ENCODE data around the gene ITGA8.

DNA sequence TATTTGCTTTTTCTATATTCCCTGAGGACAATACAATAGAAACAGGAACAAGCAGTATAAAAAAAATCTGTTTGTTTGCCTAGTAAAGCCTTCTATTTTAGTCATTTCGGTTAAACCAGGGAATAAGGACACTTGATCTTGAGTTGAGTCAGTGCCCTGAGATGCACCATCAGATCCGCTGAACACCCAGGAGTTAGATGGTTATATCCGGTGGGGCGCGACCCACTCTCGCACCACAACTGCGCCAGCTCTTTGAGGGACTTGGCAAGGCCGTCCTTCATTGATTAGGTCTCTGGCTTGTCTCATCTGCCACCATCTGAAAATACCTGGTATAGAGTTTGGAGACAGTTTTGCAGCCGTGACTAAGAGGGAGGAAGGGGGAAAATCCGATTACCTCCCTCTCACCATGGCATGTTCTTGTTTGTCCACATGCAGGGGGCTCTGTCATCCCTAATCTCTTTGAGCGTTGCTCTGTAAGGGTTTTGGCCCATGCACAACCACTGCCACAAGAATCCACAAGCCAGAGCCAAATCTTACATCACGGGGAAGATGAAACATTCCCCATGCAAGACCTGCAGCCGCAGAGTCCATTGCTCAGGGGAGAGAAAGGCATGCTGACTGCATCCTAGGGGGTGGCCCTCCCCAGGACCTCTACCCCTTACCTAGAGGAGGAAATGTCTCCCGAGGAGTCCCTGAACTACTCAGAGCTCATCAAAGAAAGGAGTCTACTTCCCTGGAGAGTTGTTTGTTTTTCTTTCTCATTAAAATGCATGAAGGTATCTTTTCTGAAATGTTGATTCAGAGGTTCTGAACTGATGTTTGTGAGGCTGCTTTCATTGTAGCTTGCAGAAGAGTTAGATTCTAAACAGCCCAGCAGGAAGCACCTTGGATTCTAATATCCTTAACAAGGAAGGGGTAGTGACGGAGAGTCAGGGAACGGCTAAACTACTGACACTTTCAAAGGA is 247.0 kb downstream of the ITGA8 start:
- TF ChIP-seq, protein P1, sequence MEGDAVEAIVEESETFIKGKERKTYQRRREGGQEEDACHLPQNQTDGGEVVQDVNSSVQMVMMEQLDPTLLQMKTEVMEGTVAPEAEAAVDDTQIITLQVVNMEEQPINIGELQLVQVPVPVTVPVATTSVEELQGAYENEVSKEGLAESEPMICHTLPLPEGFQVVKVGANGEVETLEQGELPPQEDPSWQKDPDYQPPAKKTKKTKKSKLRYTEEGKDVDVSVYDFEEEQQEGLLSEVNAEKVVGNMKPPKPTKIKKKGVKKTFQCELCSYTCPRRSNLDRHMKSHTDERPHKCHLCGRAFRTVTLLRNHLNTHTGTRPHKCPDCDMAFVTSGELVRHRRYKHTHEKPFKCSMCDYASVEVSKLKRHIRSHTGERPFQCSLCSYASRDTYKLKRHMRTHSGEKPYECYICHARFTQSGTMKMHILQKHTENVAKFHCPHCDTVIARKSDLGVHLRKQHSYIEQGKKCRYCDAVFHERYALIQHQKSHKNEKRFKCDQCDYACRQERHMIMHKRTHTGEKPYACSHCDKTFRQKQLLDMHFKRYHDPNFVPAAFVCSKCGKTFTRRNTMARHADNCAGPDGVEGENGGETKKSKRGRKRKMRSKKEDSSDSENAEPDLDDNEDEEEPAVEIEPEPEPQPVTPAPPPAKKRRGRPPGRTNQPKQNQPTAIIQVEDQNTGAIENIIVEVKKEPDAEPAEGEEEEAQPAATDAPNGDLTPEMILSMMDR (IDR thresholded peaks at IDR 0.05): no peak
- no peak for TF ChIP-seq POLR2A (IDR thresholded peaks at IDR 0.05)
